HCT116 (cell line): Measurements from ENCODE around the gene IGFN1. TPM values are rescaled to one million over a fixed set of nuclear protein-coding genes. Genes with fewer than 3 reads are reported as not detected.

Experiments used
- ATAC-seq: fragments of 200-7000 bp; cut with Tn5 transposase; 2 replicates; pipeline ENCODE4 v1.9.1; 2020; ENCODE audit warnings: mild to moderate bottlenecking, moderate library complexity
- BruUV-seq: library from RNA; stranded (reverse); fragments of 400-500 nt; replicated peaks from 2 replicates; lab custom pipeline; 2021; lab: Mats Ljungman, UMichigan
- CTCF ChIA-PET: fragments of 300-600 bp; sonication (Branson Sonifier 250); formaldehyde crosslinking; loops from one replicate; lab custom pipeline; 2021; ENCODE audit warnings: antibody characterized with exemption; lab: Charles Lee
- POLR2A ChIA-PET: fragments of 300-600, 350-600 bp; sonication (Branson Sonifier 250); formaldehyde crosslinking; loops from one replicate; lab custom pipeline; 2021; ENCODE audit warnings: antibody characterized with exemption; lab: Charles Lee
- RAD21 ChIA-PET, 2 experiments: fragments of 300-600 bp; sonication (Branson Sonifier 250); formaldehyde crosslinking; loops; one replicate each; lab custom pipeline; 2023; ENCODE audit warnings: low total read pairs in 2 of 2; ENCODE audit not compliant: uncharacterized antibody in 2 of 2, unreplicated experiment in 2 of 2, low non-redundant PET in 1 of 2; lab: Charles Lee
- DNase-seq: peaks from one replicate; pipeline ENCODE4 v3.0.0-alpha.2; 2010; ENCODE audit warnings: low read depth, low spot score
- H2AFZ ChIP-seq: fragments of 200-600 bp; shearing (Covaris generic), sonication (generic); 2 replicates; pipeline ENCODE4 v1.6.1; 2017; ENCODE audit warnings: low read depth, mixed run types, mixed read lengths, antibody characterized with exemption, low read length; ENCODE audit not compliant: poor library complexity, severe bottlenecking
- H3K27ac ChIP-seq: 2 replicates; pipeline ENCODE4 v1.5.1; 2012; ENCODE audit warnings: low read depth, low read length
- H3K27me3 ChIP-seq: fragments of 200-600 bp; sonication (generic); 2 replicates; pipeline ENCODE4 v1.6.1; 2016; ENCODE audit warnings: mixed run types, low read length, mixed read lengths; ENCODE audit not compliant: insufficient read depth
- H3K36me3 ChIP-seq, 2 experiments: fragments of 200-500 bp in 1 of 2; fragments of 200-600 bp in 1 of 2; sonication (Bioruptor generic) in 1 of 2; sonication (generic) in 1 of 2; 2 replicates each; pipeline versions ENCODE4 v1.5.1 to v1.6.1; 2014 to 2016; ENCODE audit warnings: low read length in 2 of 2, inconsistent platforms in 1 of 2, mixed read lengths in 1 of 2, mixed run types in 1 of 2; ENCODE audit not compliant: insufficient read depth in 2 of 2, control insufficient read depth in 1 of 2
- H3K4me1 ChIP-seq, 2 experiments: fragments of 200-600 bp in 1 of 2; sonication (generic) in 1 of 2; 2 replicates each; pipeline versions ENCODE4 v1.5.1 to v1.6.1; 2012 to 2017; ENCODE audit warnings: low read length in 2 of 2, inconsistent platforms in 1 of 2, mild to moderate bottlenecking in 1 of 2, mixed read lengths in 1 of 2, mixed run types in 1 of 2, moderate library complexity in 1 of 2; ENCODE audit not compliant: insufficient read depth in 2 of 2, control insufficient read depth in 1 of 2
- H3K4me2 ChIP-seq: fragments of 200-600 bp; sonication (generic); 2 replicates; pipeline ENCODE4 v1.6.1; 2017; ENCODE audit warnings: mixed run types, low read length, mixed read lengths
- H3K4me3 ChIP-seq, 2 experiments: fragments of 200-600 bp in 1 of 2; sonication (generic) in 1 of 2; replicated peaks in 1 of 2; 2 replicates each; pipeline ENCODE4 v1.5.1; 2011 to 2016; ENCODE audit warnings: low read length in 2 of 2, control low read depth in 1 of 2, low read depth in 1 of 2, mild to moderate bottlenecking in 1 of 2, mixed read lengths in 1 of 2, mixed run types in 1 of 2
- H3K79me2 ChIP-seq: fragments of 200-600 bp; sonication (generic); 2 replicates; pipeline ENCODE4 v1.6.1; 2017; ENCODE audit warnings: mild to moderate bottlenecking, mixed run types, low read length, moderate library complexity, mixed read lengths; ENCODE audit not compliant: insufficient read depth
- H3K9ac ChIP-seq: fragments of 200-600 bp; sonication (generic); 2 replicates; pipeline ENCODE4 v1.6.1; 2016; ENCODE audit warnings: low read length, mixed read lengths
- H3K9me2 ChIP-seq: fragments of 200-600 bp; sonication (generic), shearing (Covaris generic); 2 replicates; pipeline ENCODE4 v1.6.1; 2017; ENCODE audit warnings: mixed run types, mild to moderate bottlenecking, moderate library complexity; ENCODE audit not compliant: insufficient read depth
- H3K9me3 ChIP-seq, 2 experiments: fragments of 200-500 bp in 1 of 2; fragments of 200-600 bp in 1 of 2; sonication (Bioruptor generic) in 1 of 2; sonication (generic) in 1 of 2; 2 replicates each; pipeline ENCODE4 v1.6.1; 2014 to 2017; ENCODE audit warnings: low read length in 2 of 2, mixed read lengths in 2 of 2, inconsistent platforms in 1 of 2, low read depth in 1 of 2, mild to moderate bottlenecking in 1 of 2, mixed run types in 1 of 2, moderate library complexity in 1 of 2; ENCODE audit not compliant: control insufficient read depth in 1 of 2, insufficient read depth in 1 of 2
- H4K20me1 ChIP-seq: fragments of 200-600 bp; sonication (generic), shearing (Covaris generic); 2 replicates; pipeline ENCODE4 v1.6.1; 2017; ENCODE audit warnings: mixed run types, mild to moderate bottlenecking, moderate library complexity; ENCODE audit not compliant: insufficient read depth
- CBX3 ChIP-seq: IDR thresholded peaks from 2 replicates; pipeline ENCODE4 v1.6.1; 2012; ENCODE audit warnings: low read depth
- CEBPB ChIP-seq: IDR thresholded peaks from 2 replicates; pipeline ENCODE4 v1.6.1; 2012; ENCODE audit warnings: low read depth
- ELF1 ChIP-seq: IDR thresholded peaks from 2 replicates; pipeline ENCODE4 v1.6.1; 2012; ENCODE audit warnings: low read depth, borderline replicate concordance
- EZH2 ChIP-seq: fragments of 200-600 bp; sonication (generic); IDR thresholded peaks from 2 replicates; pipeline ENCODE4 v1.6.1; 2017; ENCODE audit warnings: antibody characterized with exemption, mixed run types
- EZH2phosphoT487 ChIP-seq: fragments of 200-600 bp; IDR thresholded peaks from 2 replicates; pipeline ENCODE4 v1.6.1; 2018; ENCODE audit warnings: antibody characterized with exemption, borderline replicate concordance
- FOSL1 ChIP-seq: IDR thresholded peaks from 2 replicates; pipeline ENCODE4 v1.6.1; 2012; ENCODE audit warnings: low read depth
- JUND ChIP-seq: IDR thresholded peaks from 2 replicates; pipeline ENCODE4 v1.6.1; 2012
- POLR2A ChIP-seq: IDR thresholded peaks from 2 replicates; pipeline ENCODE4 v1.7.0; 2011; ENCODE audit warnings: borderline replicate concordance; ENCODE audit not compliant: insufficient read depth, insufficient read length; ENCODE audit errors: extremely low read depth
- POLR2AphosphoS5 ChIP-seq: IDR thresholded peaks from 2 replicates; pipeline ENCODE4 v1.6.1; 2011; ENCODE audit warnings: mild to moderate bottlenecking, low read depth, low read length, moderate library complexity
- RAD21 ChIP-seq: IDR thresholded peaks from 2 replicates; pipeline ENCODE4 v1.6.1; 2012; ENCODE audit warnings: low read depth, mild to moderate bottlenecking
- SIN3A ChIP-seq: IDR thresholded peaks from 2 replicates; pipeline ENCODE4 v1.6.1; 2012; ENCODE audit warnings: low read depth
- SRF ChIP-seq: IDR thresholded peaks from 2 replicates; pipeline ENCODE4 v1.6.1; 2012; ENCODE audit warnings: low read depth
- TCF7L2 ChIP-seq: IDR thresholded peaks from 2 replicates; pipeline ENCODE4 v1.7.0; 2011; ENCODE audit warnings: borderline replicate concordance, inconsistent platforms; ENCODE audit not compliant: insufficient read depth, insufficient read length; ENCODE audit errors: extremely low read depth
- YY1 ChIP-seq: IDR thresholded peaks from 2 replicates; pipeline ENCODE4 v1.6.1; 2011; ENCODE audit warnings: low read length, low read depth, moderate library complexity, mild to moderate bottlenecking; ENCODE audit not compliant: insufficient replicate concordance; ENCODE audit errors: extremely low read depth
- ZFX ChIP-seq: fragments of 450-650 bp; IDR thresholded peaks from 2 replicates; pipeline ENCODE4 v1.6.1; 2017
- intact Hi-C: fragments of 100-400 bp; cut with micrococcal nuclease; formaldehyde crosslinking; loops from 2 replicates; pipeline ENCODE4 v1.10.0; 2022
- total RNA-seq: library from RNA; stranded (reverse); gene quantifications from one replicate; pipeline ENCODE4 v1.2.1, GENCODE V29; 2021; ENCODE audit not compliant: unreplicated experiment
- TF ChIP-seq, protein P1 (sequence below): IDR thresholded peaks from 2 replicates; pipeline ENCODE4 v1.6.1; 2012; ENCODE audit warnings: low read depth
- TF ChIP-seq, protein P2 (sequence below), 3 experiments: fragments of 200-600 bp in 1 of 3; sonication (generic) in 1 of 3; IDR thresholded peaks in 2 of 3; conservative IDR thresholded peaks in 1 of 3; 2 replicates each; pipeline ENCODE4 v1.5.1; 2012 to 2017; ENCODE audit warnings: low read depth in 2 of 3, low read length in 2 of 3, antibody characterized with exemption in 1 of 3, borderline replicate concordance in 1 of 3, control low read depth in 1 of 3, mild to moderate bottlenecking in 1 of 3, mixed read lengths in 1 of 3, mixed run types in 1 of 3, moderate library complexity in 1 of 3; ENCODE audit not compliant: insufficient read depth in 1 of 3
- TF ChIP-seq, protein P3 (sequence below): IDR thresholded peaks from 2 replicates; pipeline ENCODE4 v1.6.1; 2011; ENCODE audit warnings: mild to moderate bottlenecking, low read length, moderate library complexity; ENCODE audit not compliant: insufficient replicate concordance; ENCODE audit errors: extremely low read depth
- TF ChIP-seq, protein P4 (sequence below): IDR thresholded peaks from 2 replicates; pipeline ENCODE4 v1.6.1; 2012
- TF ChIP-seq, protein P5 (sequence below): IDR thresholded peaks from 2 replicates; pipeline ENCODE4 v1.6.1; 2012

IGFN1 gene
- total RNA-seq, 1 experiment from 2014 or later, result not detected

DNA sequence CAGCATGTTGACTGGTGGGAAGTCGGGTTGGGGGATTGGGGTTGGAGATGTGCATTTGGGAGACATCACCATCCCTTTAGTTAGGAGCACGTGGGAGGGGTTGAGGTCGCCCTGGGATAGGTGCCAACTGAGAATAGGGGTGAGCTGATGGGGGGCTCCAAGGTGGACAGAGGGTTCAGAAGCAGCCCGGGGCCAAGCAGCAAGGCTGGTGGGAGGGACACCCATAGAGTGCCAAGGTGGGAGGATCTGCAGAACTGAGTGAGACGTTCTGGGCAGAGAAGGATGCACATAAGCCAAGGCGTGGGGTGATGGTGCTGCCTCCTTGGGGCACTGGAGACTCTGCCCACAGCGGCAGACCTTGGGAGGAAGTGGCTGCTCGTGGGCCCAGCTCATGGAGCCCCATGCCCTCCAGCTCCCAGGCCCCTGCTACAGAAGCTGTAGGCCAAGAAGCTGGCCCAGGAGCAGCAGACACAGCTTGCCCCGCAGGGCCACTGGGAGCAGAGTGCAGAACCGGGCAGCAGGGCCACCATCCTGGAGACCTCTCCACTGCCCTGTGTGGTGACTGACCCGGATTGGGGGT, 61.3 kb downstream of the IGFN1 start:
- intact Hi-C loops, result no loop called here
- no peaks in the 10 kb centered on the region for H3K9me2 ChIP-seq
- ChIA-PET RAD21 (interaction anchor here in 1 of 2 experiments (1.1 kb wide), 1 partner anchor 111 kb away, joined by 3 read pairs; no protein-coding TSS in a partner anchor), POLR2A (no interaction called here), CTCF (interaction anchor here (1.0 kb wide), 1 partner anchor 96 kb away, joined by 3 read pairs; no protein-coding TSS in a partner anchor)
- no peaks in the 10 kb centered on the region for H3K79me2 ChIP-seq
- no peak overlapping the region for H3K4me2 ChIP-seq
- TF ChIP-seq FOSL1, result no peak
- TF ChIP-seq POLR2AphosphoS5, result no peak
- TF ChIP-seq RAD21, result no peak
- no peak for TF ChIP-seq EZH2phosphoT487
- TF ChIP-seq EZH2, result no peak
- no peak for TF ChIP-seq CBX3
- TF ChIP-seq, protein P1, sequence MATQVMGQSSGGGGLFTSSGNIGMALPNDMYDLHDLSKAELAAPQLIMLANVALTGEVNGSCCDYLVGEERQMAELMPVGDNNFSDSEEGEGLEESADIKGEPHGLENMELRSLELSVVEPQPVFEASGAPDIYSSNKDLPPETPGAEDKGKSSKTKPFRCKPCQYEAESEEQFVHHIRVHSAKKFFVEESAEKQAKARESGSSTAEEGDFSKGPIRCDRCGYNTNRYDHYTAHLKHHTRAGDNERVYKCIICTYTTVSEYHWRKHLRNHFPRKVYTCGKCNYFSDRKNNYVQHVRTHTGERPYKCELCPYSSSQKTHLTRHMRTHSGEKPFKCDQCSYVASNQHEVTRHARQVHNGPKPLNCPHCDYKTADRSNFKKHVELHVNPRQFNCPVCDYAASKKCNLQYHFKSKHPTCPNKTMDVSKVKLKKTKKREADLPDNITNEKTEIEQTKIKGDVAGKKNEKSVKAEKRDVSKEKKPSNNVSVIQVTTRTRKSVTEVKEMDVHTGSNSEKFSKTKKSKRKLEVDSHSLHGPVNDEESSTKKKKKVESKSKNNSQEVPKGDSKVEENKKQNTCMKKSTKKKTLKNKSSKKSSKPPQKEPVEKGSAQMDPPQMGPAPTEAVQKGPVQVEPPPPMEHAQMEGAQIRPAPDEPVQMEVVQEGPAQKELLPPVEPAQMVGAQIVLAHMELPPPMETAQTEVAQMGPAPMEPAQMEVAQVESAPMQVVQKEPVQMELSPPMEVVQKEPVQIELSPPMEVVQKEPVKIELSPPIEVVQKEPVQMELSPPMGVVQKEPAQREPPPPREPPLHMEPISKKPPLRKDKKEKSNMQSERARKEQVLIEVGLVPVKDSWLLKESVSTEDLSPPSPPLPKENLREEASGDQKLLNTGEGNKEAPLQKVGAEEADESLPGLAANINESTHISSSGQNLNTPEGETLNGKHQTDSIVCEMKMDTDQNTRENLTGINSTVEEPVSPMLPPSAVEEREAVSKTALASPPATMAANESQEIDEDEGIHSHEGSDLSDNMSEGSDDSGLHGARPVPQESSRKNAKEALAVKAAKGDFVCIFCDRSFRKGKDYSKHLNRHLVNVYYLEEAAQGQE, result no peak
- TF ChIP-seq ELF1, result no peak
- no peak for TF ChIP-seq YY1
- TF ChIP-seq, protein P2, sequence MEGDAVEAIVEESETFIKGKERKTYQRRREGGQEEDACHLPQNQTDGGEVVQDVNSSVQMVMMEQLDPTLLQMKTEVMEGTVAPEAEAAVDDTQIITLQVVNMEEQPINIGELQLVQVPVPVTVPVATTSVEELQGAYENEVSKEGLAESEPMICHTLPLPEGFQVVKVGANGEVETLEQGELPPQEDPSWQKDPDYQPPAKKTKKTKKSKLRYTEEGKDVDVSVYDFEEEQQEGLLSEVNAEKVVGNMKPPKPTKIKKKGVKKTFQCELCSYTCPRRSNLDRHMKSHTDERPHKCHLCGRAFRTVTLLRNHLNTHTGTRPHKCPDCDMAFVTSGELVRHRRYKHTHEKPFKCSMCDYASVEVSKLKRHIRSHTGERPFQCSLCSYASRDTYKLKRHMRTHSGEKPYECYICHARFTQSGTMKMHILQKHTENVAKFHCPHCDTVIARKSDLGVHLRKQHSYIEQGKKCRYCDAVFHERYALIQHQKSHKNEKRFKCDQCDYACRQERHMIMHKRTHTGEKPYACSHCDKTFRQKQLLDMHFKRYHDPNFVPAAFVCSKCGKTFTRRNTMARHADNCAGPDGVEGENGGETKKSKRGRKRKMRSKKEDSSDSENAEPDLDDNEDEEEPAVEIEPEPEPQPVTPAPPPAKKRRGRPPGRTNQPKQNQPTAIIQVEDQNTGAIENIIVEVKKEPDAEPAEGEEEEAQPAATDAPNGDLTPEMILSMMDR (IDR thresholded peaks at IDR 0.05 in 2 of 3, conservative IDR thresholded peaks at IDR 0.05 in 1 of 3; ENCODE audit: borderline replicate concordance in 1 of 3, insufficient read depth in 1 of 3, low read depth in 2 of 3, low read length in 2 of 3), result no peak
- no peak for TF ChIP-seq SIN3A
- TF ChIP-seq, protein P3, sequence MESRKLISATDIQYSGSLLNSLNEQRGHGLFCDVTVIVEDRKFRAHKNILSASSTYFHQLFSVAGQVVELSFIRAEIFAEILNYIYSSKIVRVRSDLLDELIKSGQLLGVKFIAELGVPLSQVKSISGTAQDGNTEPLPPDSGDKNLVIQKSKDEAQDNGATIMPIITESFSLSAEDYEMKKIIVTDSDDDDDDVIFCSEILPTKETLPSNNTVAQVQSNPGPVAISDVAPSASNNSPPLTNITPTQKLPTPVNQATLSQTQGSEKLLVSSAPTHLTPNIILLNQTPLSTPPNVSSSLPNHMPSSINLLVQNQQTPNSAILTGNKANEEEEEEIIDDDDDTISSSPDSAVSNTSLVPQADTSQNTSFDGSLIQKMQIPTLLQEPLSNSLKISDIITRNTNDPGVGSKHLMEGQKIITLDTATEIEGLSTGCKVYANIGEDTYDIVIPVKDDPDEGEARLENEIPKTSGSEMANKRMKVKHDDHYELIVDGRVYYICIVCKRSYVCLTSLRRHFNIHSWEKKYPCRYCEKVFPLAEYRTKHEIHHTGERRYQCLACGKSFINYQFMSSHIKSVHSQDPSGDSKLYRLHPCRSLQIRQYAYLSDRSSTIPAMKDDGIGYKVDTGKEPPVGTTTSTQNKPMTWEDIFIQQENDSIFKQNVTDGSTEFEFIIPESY, result no peak
- TF ChIP-seq JUND, result no peak
- TF ChIP-seq, protein P4, sequence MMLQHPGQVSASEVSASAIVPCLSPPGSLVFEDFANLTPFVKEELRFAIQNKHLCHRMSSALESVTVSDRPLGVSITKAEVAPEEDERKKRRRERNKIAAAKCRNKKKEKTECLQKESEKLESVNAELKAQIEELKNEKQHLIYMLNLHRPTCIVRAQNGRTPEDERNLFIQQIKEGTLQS, result no peak
- no peak for TF ChIP-seq ZFX
- no peak for TF ChIP-seq TCF7L2
- no peak for TF ChIP-seq SRF
- TF ChIP-seq, protein P5, sequence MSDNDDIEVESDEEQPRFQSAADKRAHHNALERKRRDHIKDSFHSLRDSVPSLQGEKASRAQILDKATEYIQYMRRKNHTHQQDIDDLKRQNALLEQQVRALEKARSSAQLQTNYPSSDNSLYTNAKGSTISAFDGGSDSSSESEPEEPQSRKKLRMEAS, result no peak
- no peak for TF ChIP-seq CEBPB
- no peak for TF ChIP-seq POLR2A
- no peak for DNase-seq
- H3K27ac ChIP-seq, result no peak overlapping the region
- H3K4me3 ChIP-seq, result no peak overlapping the region
- H3K4me1 ChIP-seq, result no peaks in the 10 kb centered on the region
- no peaks in the 10 kb centered on the region for H4K20me1 ChIP-seq
- H3K36me3 ChIP-seq, result no peaks in the 10 kb centered on the region
- no peak overlapping the region for H3K9ac ChIP-seq
- BruUV-seq, result no TSS peak
- H2AFZ ChIP-seq, result no peak overlapping the region
- H3K27me3 ChIP-seq, result no peaks in the 10 kb centered on the region
- no peaks in the 10 kb centered on the region for H3K9me3 ChIP-seq
- no peak for ATAC-seq
